GM12878 (cell line): ENCODE data around the gene SNX32. TPM values are rescaled to one million over a fixed set of nuclear protein-coding genes. Genes with fewer than 3 reads are reported as not detected.

Experiments used
- BRCA1 ChIP-seq: IDR thresholded peaks from 2 replicates; pipeline ENCODE4 v1.6.1; 2011; ENCODE audit warnings: low read depth, low read length, improper control_type of control experiment
- CBX5 ChIP-seq: sonication (generic); IDR thresholded peaks from 2 replicates; pipeline ENCODE4 v1.6.1; 2016; ENCODE audit warnings: low read depth, moderate library complexity, mild to moderate bottlenecking, inconsistent platforms
- ESRRA ChIP-seq: IDR thresholded peaks from 2 replicates; pipeline ENCODE4 v1.6.1; 2012; ENCODE audit warnings: mild to moderate bottlenecking, low read length, improper control_type of control experiment
- LARP7 ChIP-seq: fragments of 450-650 bp; IDR thresholded peaks from 2 replicates; pipeline ENCODE4 v1.6.1; 2017; ENCODE audit warnings: mild to moderate bottlenecking
- MYB ChIP-seq: fragments of 150-350 bp; IDR thresholded peaks from 2 replicates; pipeline ENCODE4 v1.6.1; 2014; ENCODE audit warnings: mild to moderate bottlenecking, low read depth, low read length, borderline replicate concordance
- POU2F2 ChIP-seq: IDR thresholded peaks from 3 replicates; pipeline ENCODE4 v1.6.1; 2011; ENCODE audit warnings: low read depth, mild to moderate bottlenecking, low read length, borderline replicate concordance
- PRDM15 ChIP-seq: fragments of 450-650 bp; formaldehyde crosslinking; IDR thresholded peaks from 2 replicates; pipeline ENCODE4 v1.4.0; 2020; ENCODE audit warnings: mild to moderate bottlenecking, moderate library complexity
- SMAD1 ChIP-seq: fragments of 450-650 bp; IDR thresholded peaks from 2 replicates; pipeline ENCODE4 v1.6.1; 2018; ENCODE audit warnings: mild to moderate bottlenecking, low read depth; ENCODE audit not compliant: partially characterized antibody
- SMAD5 ChIP-seq: IDR thresholded peaks from 2 replicates; pipeline ENCODE4 v1.6.1; 2016; ENCODE audit warnings: antibody characterized with exemption, low read depth
- SMARCA5 ChIP-seq: fragments of 450-650 bp; IDR thresholded peaks from 2 replicates; pipeline ENCODE4 v1.6.1; 2017; ENCODE audit warnings: mild to moderate bottlenecking
- TCF12 ChIP-seq: IDR thresholded peaks from 2 replicates; pipeline ENCODE4 v1.6.1; 2011; ENCODE audit warnings: low read depth, mild to moderate bottlenecking, low read length
- ZNF384 ChIP-seq: IDR thresholded peaks from 2 replicates; pipeline ENCODE4 v1.6.1; 2012; ENCODE audit warnings: low read depth, mild to moderate bottlenecking, low read length, improper control_type of control experiment, borderline replicate concordance
- polyA plus RNA-seq, 11 experiments: library from polyadenylated mRNA; depleted of rRNA in 4 of 11; unstranded in 6 of 11; stranded (reverse) in 5 of 11; fragments of >200 nt; fragmentation: Nextera tagmentation in 4 of 11; fragmentation: Illumina TruSeq in 1 of 11; extraction: Ambion mirVana in 4 of 11; extraction: Trizol in 1 of 11; gene quantifications; 1 replicate in 1 of 11; 2 replicates in 10 of 11; pipeline versions ENCODE4 v1.2.1 to v1.2.3, GENCODE V29; 2011 to 2016; ENCODE audit warnings: inconsistent platforms in 2 of 11, missing spikeins in 2 of 11, low read depth in 1 of 11
- total RNA-seq, 4 experiments: library from RNA; depleted of rRNA in 3 of 4; stranded (reverse); fragments of >200 nt in 3 of 4; fragmentation: Illumina TruSeq in 1 of 4; extraction: Trizol in 1 of 4; gene quantifications; 2 replicates each; pipeline versions ENCODE4 v1.2.1 to v1.2.3, GENCODE V29; 2013 to 2021
- TF ChIP-seq, protein P1 (sequence below): fragments of 450-650 bp; IDR thresholded peaks from 2 replicates; pipeline ENCODE4 v1.6.1; 2017; ENCODE audit warnings: borderline replicate concordance
- TF ChIP-seq, protein P2 (sequence below): IDR thresholded peaks from 2 replicates; pipeline ENCODE4 v1.6.1; 2012; ENCODE audit warnings: low read depth, low read length, improper control_type of control experiment

SNX32 gene
- total and polyA plus RNA-seq, 10 of the 15 experiments (the other 5 are each of a cell fraction or from before 2014, with no cell fraction given): 0.04 to 1.5 (median 0.11) TPM; not detected in 1

- TF ChIP-seq SMAD1 (peak; percentile 16), ESRRA (no peak), SMAD5 (no peak; the same call in 1 of the 2 replicates), PRDM15 (CRISPR knock-in tag) (no peak), BRCA1 (no peak), TCF12 (peak; percentile 62; the same call in 1 of the 2 replicates), CBX5 (no peak), LARP7 (0 out of 2 replicates have a peak, but pooled peaks have one; percentile 54), POU2F2 (peak; percentile 54; the same call in 1 of the 3 replicates), ZNF384 (no peak), SMARCA5 (peak; percentile 81), MYB (no peak)
- TF ChIP-seq, protein P1, sequence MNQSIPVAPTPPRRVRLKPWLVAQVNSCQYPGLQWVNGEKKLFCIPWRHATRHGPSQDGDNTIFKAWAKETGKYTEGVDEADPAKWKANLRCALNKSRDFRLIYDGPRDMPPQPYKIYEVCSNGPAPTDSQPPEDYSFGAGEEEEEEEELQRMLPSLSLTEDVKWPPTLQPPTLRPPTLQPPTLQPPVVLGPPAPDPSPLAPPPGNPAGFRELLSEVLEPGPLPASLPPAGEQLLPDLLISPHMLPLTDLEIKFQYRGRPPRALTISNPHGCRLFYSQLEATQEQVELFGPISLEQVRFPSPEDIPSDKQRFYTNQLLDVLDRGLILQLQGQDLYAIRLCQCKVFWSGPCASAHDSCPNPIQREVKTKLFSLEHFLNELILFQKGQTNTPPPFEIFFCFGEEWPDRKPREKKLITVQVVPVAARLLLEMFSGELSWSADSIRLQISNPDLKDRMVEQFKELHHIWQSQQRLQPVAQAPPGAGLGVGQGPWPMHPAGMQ: no peak
- TF ChIP-seq, protein P2, sequence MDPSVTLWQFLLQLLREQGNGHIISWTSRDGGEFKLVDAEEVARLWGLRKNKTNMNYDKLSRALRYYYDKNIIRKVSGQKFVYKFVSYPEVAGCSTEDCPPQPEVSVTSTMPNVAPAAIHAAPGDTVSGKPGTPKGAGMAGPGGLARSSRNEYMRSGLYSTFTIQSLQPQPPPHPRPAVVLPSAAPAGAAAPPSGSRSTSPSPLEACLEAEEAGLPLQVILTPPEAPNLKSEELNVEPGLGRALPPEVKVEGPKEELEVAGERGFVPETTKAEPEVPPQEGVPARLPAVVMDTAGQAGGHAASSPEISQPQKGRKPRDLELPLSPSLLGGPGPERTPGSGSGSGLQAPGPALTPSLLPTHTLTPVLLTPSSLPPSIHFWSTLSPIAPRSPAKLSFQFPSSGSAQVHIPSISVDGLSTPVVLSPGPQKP: peak; percentile 92
Observed at GRCh38 chr11:65888163-65888814, 54.5 kb downstream of the SNX32 start, which contains the start of gene FIBP (continued).
